ENCODE measurements around the gene DCST2. TPM values are rescaled to one million over a fixed set of nuclear protein-coding genes. Genes with fewer than 3 reads are reported as not detected.

DCST2 gene
- total and polyA plus RNA-seq, 7 donors, result 0.27 to 2.0 (median 0.43) TPM; not detected in 3

DNA sequence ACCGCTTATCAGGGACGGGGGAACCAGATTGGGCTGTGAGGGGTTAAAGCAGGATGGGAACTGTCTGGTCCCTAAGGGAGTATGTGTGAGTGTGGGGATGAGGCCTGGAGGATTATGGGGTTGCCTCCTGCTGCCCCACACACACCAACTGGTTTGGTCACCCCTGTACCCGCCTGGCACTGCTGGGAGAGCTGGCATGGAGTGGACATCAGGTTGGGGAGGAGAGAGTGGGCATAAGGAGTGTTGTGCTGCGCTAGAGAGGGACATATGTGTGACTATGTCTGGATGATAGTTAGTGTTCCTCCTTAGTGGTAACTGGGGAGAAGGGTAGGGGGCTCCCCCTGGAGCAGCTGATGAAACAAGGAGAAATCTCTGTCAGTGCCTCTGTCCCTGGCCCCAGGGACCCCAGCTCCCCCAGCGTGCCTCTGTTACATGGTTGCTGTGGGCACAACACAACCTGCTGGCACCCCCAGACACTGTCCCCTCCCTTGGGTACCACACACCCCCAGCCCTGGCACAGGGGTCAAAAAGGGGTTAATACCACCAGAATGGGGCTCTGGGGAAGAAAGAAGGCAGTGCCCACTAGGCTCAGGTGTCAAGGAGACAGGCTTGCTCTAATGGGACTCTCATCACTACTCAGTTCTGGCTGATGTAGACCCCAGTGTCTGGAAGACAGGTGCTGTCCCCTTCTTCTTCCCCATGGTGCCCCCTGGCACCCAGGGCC is 29.1 kb downstream of the DCST2 start:
- Histone ChIP-seq H3K36me3 (no peaks in the 10 kb centered on the region), H3K27me3 (no peaks in the 10 kb centered on the region), H3K4me1 (peaks cover 0 to 64% (median 61%) of the 10 kb centered on the region in 4 donors), H3K27ac (peak overlapping the region; percentile 96 to 99 (median 98)), H3K4me3 (peak overlapping the region; percentile 73 to 94 (median 81)), H3K9me3 (no peaks in the 10 kb centered on the region)
- 10 to 45% methylated on average over 5 of the region's 5 CpGs for WGBS, 2 donors
- intact Hi-C loops (cut with DNase I), result loop anchor here (5.0 kb wide), 1 partner anchor 48 kb away; the partner anchor contains the start of gene ADAM15
- TF ChIP-seq EP300 (IDR thresholded peaks at IDR 0.05) (no peak), POLR2A (IDR thresholded peaks at IDR 0.05) (no peak), POLR2AphosphoS5 (IDR thresholded peaks at IDR 0.05) (no peak)
- TF ChIP-seq, protein P1, sequence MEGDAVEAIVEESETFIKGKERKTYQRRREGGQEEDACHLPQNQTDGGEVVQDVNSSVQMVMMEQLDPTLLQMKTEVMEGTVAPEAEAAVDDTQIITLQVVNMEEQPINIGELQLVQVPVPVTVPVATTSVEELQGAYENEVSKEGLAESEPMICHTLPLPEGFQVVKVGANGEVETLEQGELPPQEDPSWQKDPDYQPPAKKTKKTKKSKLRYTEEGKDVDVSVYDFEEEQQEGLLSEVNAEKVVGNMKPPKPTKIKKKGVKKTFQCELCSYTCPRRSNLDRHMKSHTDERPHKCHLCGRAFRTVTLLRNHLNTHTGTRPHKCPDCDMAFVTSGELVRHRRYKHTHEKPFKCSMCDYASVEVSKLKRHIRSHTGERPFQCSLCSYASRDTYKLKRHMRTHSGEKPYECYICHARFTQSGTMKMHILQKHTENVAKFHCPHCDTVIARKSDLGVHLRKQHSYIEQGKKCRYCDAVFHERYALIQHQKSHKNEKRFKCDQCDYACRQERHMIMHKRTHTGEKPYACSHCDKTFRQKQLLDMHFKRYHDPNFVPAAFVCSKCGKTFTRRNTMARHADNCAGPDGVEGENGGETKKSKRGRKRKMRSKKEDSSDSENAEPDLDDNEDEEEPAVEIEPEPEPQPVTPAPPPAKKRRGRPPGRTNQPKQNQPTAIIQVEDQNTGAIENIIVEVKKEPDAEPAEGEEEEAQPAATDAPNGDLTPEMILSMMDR (IDR thresholded peaks at IDR 0.05), result no peak
- DNase-seq, result no peak

GRCh38 chr1:155003766-155004351 is 29.7 kb downstream of the DCST2 start:
- Histone ChIP-seq H3K36me3 (no peaks in the 10 kb centered on the region), H3K9me3 (no peaks in the 10 kb centered on the region), H3K27me3 (no peaks in the 10 kb centered on the region), H3K4me1 (peaks cover 0 to 66% (median 63%) of the 10 kb centered on the region in 4 donors), H3K4me3 (peak overlapping the region; percentile 73 to 94 (median 81)), H3K27ac (peak overlapping the region; percentile 96 to 99 (median 98))
- 1 to 3% methylated on average over 34 of the region's 34 CpGs for WGBS, 2 donors
- peak; percentile 92 for DNase-seq
- intact Hi-C loops (cut with DNase I), result loop anchor here (5.0 kb wide), 1 partner anchor 48 kb away; the partner anchor contains the start of gene ADAM15
- TF ChIP-seq, protein P1 (IDR thresholded peaks at IDR 0.05), result no peak
- TF ChIP-seq POLR2A (IDR thresholded peaks at IDR 0.05) (no peak), POLR2AphosphoS5 (IDR thresholded peaks at IDR 0.05) (peak in 2 of 4 donors; percentile 32 to 44), EP300 (IDR thresholded peaks at IDR 0.05) (no peak)

GRCh38 chr1:155003227-155003765 is 30.3 kb downstream of the DCST2 start:
- Histone ChIP-seq H3K36me3 (no peaks in the 10 kb centered on the region), H3K27ac (peak overlapping the region; percentile 96 to 99 (median 98)), H3K9me3 (no peaks in the 10 kb centered on the region), H3K4me1 (peaks cover 0 to 64% (median 62%) of the 10 kb centered on the region in 4 donors), H3K4me3 (peak overlapping the region; percentile 73 to 94 (median 81)), H3K27me3 (no peaks in the 10 kb centered on the region)
- DNase-seq, result no peak
- 0 to 1% methylated on average over 37 of the region's 37 CpGs for WGBS, 2 donors
- intact Hi-C loops (cut with DNase I), result loop anchor here (5.0 kb wide), 1 partner anchor 49 kb away; the partner anchor contains the start of gene ADAM15
- no peak for TF ChIP-seq POLR2AphosphoS5 (IDR thresholded peaks at IDR 0.05)
- TF ChIP-seq POLR2A (IDR thresholded peaks at IDR 0.05), result no peak
- TF ChIP-seq, protein P1 (IDR thresholded peaks at IDR 0.05), result no peak
- no peak for TF ChIP-seq EP300 (IDR thresholded peaks at IDR 0.05)

DNA sequence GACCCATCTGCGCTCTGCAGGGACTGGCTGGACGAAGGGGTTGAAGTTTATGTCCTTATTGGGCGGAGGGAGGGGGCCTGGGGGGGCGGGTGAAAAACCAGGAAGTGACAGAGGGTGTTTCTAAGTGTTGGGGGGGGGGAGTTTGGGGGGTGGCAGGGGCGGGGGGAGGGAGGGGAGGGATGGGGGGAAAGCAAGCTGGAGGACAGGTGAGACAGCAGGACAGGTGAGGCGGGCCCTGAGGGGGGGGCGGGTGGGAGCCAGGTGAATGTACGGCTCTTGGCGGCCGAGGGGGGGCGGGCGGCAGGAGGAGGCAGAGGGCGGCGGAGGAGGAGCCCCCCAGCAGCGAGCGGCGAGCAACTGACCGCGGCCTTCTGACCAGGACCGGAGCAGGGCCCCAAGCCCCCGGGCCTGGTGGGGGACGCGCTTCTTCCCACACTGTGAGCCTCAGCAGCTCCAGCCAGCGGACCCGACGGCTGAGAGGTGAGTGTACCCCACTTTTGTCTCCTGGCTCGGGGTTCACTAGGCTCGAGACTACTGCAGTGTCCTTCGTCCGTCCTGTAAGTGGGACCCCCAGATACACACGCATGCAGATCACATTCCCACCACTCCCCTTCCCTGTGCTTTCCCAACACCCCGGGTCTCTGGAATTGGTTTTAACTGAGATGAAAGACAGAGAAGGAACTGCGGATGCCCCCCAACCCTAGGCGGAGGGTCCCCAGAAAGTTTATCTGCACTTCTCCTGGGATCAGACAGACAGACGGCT is 30.9 kb downstream of the DCST2 start, which contains the start of gene ZBTB7B:
Gene ZBTB7B (plus strand): TSS at position 339 of the 763 bp plus-strand sequence. CDS start 11,859 bp downstream, outside the sequence.
- no peaks in the 10 kb centered on the region for H3K27me3 ChIP-seq
- intact Hi-C loops (cut with DNase I), result loop anchor here (1.0 to 5.0 kb wide), 2 partner anchors 28 to 50 kb away; partner anchors contain the start of genes ADAM15 and CKS1B
- peak within 1 kb of the TSS; percentile 73 to 94 (median 81) for H3K4me3 ChIP-seq
- H3K27ac ChIP-seq, result peak within 1 kb of the TSS; percentile 96 to 99 (median 98)
- DNase-seq, result no peak
- peaks cover 0 to 57% (median 55%) of the 10 kb centered on the region in 4 donors for H3K4me1 ChIP-seq
- no peaks in the 10 kb centered on the region for H3K9me3 ChIP-seq
- 0% methylated on average over 34 to 35 of the region's 35 CpGs for WGBS, 2 donors
- TF ChIP-seq, protein P1 (IDR thresholded peaks at IDR 0.05), result no peak
- TF ChIP-seq POLR2A (IDR thresholded peaks at IDR 0.05), result no peak
- TF ChIP-seq POLR2AphosphoS5 (IDR thresholded peaks at IDR 0.05), result no peak
- TF ChIP-seq EP300 (IDR thresholded peaks at IDR 0.05), result no peak
- no peaks in the 10 kb centered on the region for H3K36me3 ChIP-seq

All from sigmoid colon (tissue), 7 donors.